HG03103 (cell line): Measurements from ENCODE around the gene NDUFA12.
A peak's percentile ranks its signal among the peaks of the same experiment; 100 is the strongest.

ENCODE experiments used
- ATAC-seq: cut with Tn5 transposase; IDR thresholded peaks from one replicate; pipeline ENCODE4 v1.9.1; 2021; ENCODE audit warnings: low read depth; ENCODE audit not compliant: unreplicated experiment

The NDUFA12 gene

DNA sequence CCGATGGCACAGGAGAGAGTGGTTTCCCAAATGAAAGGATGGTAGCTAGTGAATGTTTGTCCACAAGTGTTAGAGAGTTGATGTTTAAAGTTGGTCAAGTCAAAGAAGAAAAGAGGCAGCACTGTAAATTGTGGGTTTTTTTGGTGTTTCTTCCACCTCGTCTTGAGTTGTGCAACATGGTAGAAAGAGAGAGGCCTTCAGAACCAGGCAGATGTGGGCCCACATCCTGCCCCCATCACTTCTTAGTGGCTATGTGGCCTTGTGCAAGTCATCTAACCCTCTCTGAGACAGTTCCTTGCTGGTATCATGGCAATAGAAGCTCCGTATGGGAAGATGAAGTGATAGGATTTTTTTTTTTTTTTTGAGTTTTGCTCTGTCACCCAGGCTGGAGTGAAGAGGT lies 60.8 kb downstream of the NDUFA12 start:
- ATAC-seq = no peak

DNA sequence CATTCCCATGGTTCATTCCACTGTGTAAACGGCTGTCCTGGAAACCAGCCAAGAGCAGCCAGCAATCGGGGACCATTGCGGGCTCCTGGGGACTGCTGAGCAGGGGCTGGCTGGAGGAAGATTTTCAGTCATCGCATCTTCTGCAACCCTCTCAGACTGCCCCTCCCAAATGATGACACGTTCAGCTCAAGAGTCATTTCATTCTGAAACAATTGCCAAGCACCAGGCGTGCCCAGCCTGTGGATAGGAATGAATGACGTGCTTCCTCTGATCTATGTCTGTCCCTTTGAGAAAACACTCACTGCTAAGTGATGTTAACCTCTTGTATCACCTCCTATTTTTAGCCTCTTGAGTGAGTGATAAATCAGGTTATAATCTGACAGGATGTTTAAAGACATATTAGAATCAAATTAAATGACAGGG lies 62.0 kb downstream of the NDUFA12 start:
- ATAC-seq = peak; percentile 57

DNA sequence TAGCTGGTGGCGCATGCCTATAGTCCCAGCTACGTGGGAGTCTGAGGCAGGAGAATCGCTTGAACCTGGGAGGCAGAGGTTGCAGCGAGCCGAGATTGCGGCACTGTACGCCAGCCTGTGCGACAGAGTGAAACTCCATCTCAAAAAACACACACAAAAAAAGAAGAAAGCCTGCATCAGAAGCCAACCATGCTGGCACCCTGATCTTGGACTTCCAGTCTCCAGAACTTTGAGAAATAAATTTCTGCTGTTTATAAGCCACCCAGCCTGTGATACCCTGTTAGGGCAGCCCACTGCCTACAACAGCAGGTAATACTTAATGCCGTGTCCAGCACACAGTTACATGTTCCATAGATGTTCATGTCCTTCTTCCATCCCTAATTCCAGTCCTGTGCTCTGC lies 62.7 kb downstream of the NDUFA12 start:
- no peak for ATAC-seq

DNA sequence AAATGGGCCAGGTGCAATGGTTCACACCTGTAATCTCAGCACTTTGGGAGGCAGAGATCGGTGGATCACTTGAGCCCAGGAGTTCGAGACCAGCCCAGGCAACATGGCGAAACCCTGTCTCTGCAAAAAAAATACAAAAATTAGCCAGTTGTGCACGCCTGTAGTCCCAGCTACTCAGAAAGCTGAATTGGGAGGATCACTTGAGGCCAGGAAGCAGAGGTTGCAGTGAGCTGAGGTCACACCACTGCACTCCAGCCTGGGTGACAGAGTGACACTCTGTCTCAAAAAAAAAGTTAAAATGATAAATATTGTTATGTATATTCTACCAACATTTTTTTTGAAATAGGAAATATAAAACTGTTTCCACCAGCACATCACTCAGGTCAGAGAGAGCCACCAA lies 64.9 kb downstream of the NDUFA12 start:
- ATAC-seq = no peak

- ATAC-seq = no peak
These were observed 72.7 kb downstream of the NDUFA12 start for GRCh38 chr12:94930772-94931171.

- ATAC-seq = no peak
These were observed 73.3 kb downstream of the NDUFA12 start for GRCh38 chr12:94930216-94930654.

DNA sequence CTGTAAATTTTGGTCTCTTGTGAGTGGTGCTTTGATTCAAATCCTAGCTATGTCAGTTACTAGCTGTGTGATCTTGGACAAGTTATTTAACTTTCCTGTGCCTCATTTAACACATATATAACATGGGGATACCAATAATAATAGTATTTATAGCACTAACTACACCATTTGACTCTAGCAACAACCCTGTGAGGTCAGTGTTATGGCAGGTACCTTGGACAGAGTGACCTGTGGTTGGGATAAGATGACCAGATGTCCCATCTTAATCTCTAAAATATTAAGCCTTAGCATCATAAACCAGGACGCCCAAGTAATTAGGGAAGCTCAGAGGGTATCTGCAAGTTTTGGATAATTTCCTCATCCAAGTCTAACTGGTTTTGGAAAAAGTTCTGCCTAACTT lies 73.7 kb downstream of the NDUFA12 start:
- ATAC-seq = no peak

- no peak for ATAC-seq
These were observed 77.8 kb downstream of the NDUFA12 start for GRCh38 chr12:94925729-94926128.

GRCh38 chr12:94925206-94925605 lies 78.3 kb downstream of the NDUFA12 start:
- no peak for ATAC-seq

DNA sequence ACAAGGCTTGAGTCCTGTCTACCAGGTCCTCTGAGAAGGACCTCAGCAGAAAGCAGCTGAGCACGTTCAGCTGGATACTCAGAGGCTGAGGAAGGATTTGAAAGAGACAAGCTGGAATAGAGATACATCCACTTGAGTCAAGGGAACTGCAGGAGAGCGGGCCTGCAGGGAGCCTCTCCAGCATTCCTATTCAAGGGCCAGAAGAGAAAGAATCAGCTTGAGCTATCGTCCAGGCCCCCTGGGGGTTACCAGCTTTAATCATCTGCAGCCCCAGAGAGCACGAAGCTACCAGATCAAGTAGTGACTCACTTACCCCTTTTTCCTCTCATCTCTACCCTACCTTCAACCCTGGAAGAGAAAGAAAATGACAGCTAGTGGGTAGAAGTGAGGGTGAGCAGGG lies 80.9 kb downstream of the NDUFA12 start:
- no peak for ATAC-seq
